ENCODE measurements around the gene OR6B1.
A peak's percentile ranks its signal among the peaks of the same experiment; 100 is the strongest.

OR6B1 gene

DNA sequence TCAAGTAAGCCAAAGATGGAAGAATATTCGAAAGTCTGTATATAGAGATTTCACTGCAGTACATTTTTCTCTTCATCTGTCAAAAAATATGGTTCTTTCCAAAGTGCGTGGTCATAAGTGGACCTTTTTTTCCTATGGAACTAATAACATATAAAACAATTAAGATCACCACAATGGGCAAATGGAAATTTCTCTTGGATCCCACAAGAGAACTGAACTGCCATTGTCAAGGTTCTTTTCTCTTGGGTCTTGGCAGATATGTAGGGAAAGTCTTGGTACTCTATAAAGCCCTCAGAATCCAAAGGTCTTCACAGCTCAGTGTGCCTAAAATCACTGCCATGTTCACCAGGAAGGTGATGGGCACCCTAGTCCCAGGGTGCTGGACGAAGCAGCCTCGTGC is at the start of gene OR6B1:
Gene OR6B1 (plus strand): TSS at position 301 of the 400 bp plus-strand sequence. CDS start 3,677 bp downstream, outside the sequence.
- no peak for DNase-seq

- no peak for DNase-seq
These were observed 46.7 kb upstream of the OR6B1 start for GRCh38 chr7:143953421-143953820.

DNA sequence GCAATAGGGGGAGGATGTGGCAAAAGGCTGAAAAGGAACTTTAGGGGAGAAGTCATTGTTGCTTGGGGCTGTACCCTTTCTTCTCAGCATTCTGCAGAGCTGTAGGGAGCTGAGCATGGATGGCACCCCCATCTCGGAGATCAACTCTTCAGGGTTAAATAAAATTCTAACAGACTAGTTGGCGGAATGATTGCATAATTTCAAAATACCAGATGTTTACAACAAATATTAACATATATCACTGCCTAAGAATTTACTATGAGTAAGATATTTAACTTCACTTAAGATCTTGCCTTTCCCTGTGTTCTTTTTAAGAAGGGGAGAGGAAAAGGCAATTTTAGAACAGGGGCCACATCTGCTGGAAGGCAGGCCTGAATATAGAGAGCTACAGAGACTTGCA is 46.0 kb upstream of the OR6B1 start:
- DNase-seq, result no peak

- no peak for DNase-seq
These were observed 45.6 kb upstream of the OR6B1 start, which contains the start of gene OR2F1 for GRCh38 chr7:143954544-143954943. TSS of gene OR2F1 (plus strand) at chr7:143954844. CDS start at chr7:143959971, 5,127 bp downstream.

DNA sequence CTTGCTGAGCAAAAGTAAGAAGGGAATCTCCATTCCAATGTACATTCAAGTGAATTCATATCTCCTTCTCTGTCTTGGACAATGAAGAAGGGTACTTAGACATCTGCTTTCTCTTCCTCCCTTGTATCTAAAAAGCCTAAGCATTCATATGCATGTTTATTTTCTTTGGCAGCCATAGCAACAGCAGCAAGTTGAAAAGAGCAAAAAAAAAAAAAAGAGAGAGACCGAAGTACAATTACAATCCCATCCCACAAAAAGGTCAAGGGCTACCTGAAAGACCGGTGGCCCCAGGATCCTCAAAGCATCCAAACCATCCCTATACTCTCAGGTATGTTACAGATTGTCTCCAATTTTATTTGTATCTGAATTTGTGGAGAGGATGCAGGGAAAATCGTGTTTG is 41.3 kb upstream of the OR6B1 start:
- DNase-seq, result peak; percentile 74

DNA sequence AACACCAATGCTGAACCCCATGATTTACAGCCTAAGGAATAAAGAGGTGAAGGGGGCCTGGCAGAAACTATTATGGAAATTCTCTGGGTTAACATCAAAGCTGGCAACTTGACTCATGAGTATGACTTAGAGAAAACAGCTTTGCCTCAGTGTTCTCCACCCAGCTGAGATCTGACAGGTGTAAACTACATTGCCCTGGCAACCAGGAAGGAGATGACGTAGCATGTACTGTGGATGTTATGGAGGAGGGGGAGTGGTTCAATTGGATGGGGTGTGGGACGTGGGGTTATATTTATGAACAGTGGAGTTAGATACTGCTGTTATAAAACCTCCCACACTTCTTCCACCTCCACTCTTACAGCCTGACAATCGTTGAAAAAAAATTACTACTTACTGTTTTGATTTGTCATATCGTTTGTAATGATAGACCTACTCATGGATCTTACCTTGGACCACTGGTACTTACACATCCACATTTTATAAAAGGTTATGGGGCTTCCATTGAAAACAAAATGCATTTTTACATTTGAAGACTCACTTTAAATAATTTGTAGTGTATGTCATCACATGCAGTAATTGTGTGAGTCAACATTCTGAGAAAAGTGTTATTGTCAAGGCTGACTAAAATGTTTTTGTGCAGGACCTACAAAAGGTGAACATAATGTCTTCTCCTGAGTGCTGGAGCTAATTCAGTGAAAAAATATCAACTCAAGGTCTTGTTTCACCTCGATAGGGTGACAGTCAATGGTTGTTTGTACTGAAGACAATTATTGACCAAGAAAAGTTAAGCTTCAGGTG is 39.1 kb upstream of the OR6B1 start:
- peak; percentile 20 for DNase-seq

- no peak for DNase-seq
These were observed 34.8 kb upstream of the OR6B1 start for GRCh38 chr7:143965280-143965679.

- peak; percentile 77 for DNase-seq
These were observed 32.7 kb upstream of the OR6B1 start for GRCh38 chr7:143967398-143967797.

GRCh38 chr7:143973870-143974416 is 26.2 kb upstream of the OR6B1 start:
- DNase-seq, result no peak

- DNase-seq, result no peak
These were observed 25.7 kb upstream of the OR6B1 start for GRCh38 chr7:143974459-143974858.

DNA sequence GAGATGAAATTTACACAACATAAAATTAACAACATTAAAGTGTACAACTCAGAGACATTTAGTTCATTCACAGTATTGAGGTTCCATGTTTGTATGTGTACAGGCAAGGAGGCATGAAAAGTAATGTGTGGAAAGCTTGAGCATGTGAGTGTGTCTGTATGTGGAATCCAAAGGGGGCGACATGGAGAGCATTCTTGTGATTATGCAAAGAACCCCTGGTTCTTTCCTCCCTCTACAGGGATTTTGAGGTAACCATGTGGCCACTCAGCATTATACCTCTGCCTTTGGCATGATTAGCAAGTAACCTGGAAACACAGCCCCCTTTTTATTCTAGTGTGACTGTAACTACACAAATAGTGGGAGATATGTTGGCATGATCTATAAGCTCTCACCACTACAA is 24.5 kb upstream of the OR6B1 start:
- DNase-seq, result peak; percentile 39

DNA sequence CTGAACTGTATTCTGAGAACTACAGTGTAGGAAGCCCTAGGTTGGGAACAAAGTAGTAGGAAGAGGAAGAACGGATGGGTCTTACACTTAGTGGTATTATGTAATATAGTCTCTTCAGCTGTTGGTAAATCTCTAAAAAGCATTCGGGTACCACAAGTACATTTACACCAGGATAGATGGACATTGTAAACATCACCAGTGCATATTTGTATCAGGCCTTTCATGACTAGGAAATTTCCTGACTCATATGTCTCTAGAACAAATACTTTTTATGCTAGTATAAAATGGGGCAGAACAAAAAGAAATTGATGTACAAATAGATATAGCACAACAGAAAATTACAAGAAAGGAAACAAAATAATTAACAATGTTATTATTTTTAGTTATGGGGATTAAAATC is 21.5 kb upstream of the OR6B1 start:
- no peak for DNase-seq

DNA sequence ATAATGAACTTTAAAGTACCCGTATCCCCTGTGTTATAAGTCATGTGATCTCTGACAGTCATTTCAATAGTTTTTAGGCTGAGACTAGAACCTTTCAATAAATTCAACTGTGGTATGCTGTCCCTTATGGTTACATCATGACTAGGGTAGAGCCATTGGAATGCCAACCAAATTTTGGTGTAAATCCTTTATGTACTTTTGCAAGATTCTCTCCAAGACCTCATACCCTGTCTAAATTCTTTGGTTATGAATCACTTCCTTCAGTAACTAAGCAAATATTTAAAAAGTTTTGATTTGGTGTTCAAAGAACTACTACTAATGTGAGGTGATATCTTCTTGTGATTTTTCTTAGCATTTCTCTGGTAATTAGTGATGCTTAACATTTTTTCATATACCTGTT is 20.8 kb upstream of the OR6B1 start:
- DNase-seq, result no peak

GRCh38 chr7:143979998-143980397 is 20.1 kb upstream of the OR6B1 start:
- DNase-seq, result no peak

DNA sequence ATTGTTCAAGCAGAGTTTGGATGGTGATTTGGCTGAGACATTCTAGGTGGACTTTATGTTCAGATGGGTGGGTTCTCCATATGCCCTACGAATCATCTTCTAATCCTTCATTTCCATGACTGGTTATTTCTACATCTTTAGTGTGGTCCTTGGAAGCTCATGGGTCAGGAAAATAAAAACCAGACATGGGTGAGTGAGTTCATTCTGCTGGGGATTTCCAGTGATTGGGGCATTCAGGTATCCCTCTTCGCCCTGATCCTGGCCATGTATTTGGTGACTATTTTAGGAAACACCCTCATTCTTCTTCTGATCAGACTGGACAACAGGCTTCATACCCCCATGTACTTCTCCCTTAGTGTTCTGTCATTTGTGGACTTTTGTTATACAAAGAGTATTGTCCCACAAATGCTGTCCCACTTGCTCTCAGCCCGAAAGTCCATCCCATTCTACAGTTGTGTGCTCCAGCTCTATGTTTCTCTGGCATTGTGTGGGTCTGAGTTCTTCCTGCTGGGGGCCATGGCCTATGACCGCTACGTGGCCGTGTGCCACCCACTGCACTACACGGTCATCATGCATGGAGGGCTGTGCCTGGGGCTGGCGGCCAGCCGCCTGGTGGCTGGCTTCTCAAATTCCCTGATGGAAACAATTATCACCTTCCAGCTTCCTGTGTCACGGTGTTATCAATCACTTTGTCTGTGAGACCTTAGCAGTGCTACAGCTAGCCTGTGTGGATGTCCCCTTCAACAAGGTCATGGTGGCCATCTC is 19.2 kb upstream of the OR6B1 start:
- no peak for DNase-seq

GRCh38 chr7:143983960-143984359 is 16.2 kb upstream of the OR6B1 start:
- no peak for DNase-seq

- DNase-seq, result no peak
These were observed 12.6 kb upstream of the OR6B1 start for GRCh38 chr7:143987513-143987912.

- no peak for DNase-seq
These were observed 11.0 kb upstream of the OR6B1 start for GRCh38 chr7:143988976-143989745.

DNA sequence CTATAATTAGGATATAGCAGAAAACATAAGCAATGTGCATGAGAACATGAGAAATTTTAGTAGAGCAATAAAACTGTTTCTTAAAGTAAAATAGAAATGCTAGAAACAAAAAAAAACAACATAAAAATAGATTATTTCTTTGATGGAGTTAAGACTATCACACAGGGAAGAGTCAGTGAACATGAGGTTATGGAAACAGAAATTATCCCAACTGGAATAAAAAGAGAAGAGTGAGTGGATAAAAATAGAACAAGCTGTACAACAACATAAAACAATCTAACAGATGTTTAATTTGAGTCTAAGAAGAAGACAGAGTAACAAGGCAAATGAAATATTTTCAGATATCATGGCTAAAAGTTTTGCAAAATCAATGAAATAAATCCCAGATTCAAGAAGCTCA is 7.5 kb upstream of the OR6B1 start:
- no peak for DNase-seq

GRCh38 chr7:143993924-143994323 is 6.2 kb upstream of the OR6B1 start:
- DNase-seq, result no peak

- no peak for DNase-seq
These were observed 1.4 kb downstream of the OR6B1 start for GRCh38 chr7:144001543-144001942.

DNA sequence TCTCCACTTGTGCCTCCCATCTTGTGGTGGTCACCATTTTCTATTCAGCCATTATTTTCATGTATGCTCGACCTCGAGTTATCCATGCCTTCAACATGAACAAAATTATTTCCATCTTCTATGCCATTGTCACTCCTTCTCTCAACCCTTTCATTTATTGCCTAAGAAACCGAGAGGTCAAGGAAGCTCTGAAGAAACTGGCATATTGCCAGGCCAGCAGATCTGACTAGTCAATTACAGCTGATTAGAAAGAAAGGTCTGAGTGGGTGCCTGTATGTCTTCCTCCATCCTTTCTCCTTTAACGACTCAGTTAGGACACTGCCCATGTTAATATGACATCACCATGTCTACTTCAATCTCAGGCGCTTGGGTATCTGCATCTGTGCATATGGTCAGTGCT is 4.6 kb downstream of the OR6B1 start:
- no peak for DNase-seq

DNA sequence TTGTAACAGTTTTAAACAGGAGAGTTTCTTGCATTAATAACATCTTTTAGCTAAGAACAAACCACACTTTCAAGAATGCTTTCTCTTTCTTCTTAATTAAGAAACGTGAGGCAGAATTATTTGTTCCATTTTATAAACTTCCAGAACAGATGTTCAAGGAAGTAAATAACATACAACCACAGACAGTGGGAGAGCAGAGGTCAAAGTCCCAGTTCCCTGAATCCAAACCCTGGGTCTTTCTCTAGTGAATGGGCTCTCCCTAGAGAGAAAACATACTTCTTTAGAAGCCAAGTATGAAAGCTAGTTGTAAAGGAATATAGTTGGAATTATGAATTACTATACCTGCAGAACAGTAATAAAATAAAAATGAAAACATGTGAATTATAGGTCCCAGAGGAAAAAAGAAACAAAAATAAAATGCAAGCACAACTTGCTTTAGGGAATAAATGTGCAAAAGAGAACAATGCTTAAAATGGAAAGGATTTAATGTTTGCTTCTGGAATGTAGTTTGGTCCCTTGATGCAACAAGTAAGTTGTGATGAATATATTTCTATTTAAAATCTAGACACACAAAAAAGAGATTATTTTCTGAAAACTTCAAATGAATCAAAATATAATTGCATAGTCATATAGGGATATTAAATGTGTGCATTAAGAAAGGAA is 6.0 kb downstream of the OR6B1 start:
- DNase-seq, result peak; percentile 39

Data from DMS53 (cell line).